AG10803 (cell line): ENCODE data around the gene KLF16.

Experiments
- DNase-seq: peaks from one replicate; pipeline ENCODE4 v3.0.0; 2010; ENCODE audit warnings: low read depth
- H3K4me3 ChIP-seq: 2 replicates; pipeline ENCODE4 v1.5.1; 2011; ENCODE audit warnings: mild to moderate bottlenecking, low read length, control low read depth
- CTCF ChIP-seq: conservative IDR thresholded peaks from 2 replicates; pipeline ENCODE4 v1.5.1; 2011; ENCODE audit warnings: mild to moderate bottlenecking, low read length, control low read depth, inconsistent platforms

KLF16 gene

GRCh38 chr19:1846517-1847204 lies 16.7 kb downstream of the KLF16 start:
- H3K4me3 ChIP-seq, result peak overlapping the region; percentile 96
- no peak for TF ChIP-seq CTCF
- no peak for DNase-seq

- no peak overlapping the region for H3K4me3 ChIP-seq
- TF ChIP-seq CTCF, result no peak
- DNase-seq, result no peak
These were observed 17.7 kb downstream of the KLF16 start for GRCh38 chr19:1845642-1846041.

- no peak overlapping the region for H3K4me3 ChIP-seq
- DNase-seq, result no peak
- TF ChIP-seq CTCF, result no peak
These were observed 18.3 kb downstream of the KLF16 start for GRCh38 chr19:1845125-1845515.

- DNase-seq, result no peak
- H3K4me3 ChIP-seq, result no peak overlapping the region
- no peak for TF ChIP-seq CTCF
These were observed 18.8 kb downstream of the KLF16 start for GRCh38 chr19:1844513-1845124.

- TF ChIP-seq CTCF, result no peak
- no peak for DNase-seq
- no peak overlapping the region for H3K4me3 ChIP-seq
These were observed 19.6 kb downstream of the KLF16 start for GRCh38 chr19:1843646-1844394.

GRCh38 chr19:1843116-1843515 lies 20.3 kb downstream of the KLF16 start:
- TF ChIP-seq CTCF, result no peak
- DNase-seq, result no peak
- no peak overlapping the region for H3K4me3 ChIP-seq
